ENCODE data around the gene NGEF.

- TF ChIP-seq CTCF (IDR thresholded peaks at IDR 0.05; ENCODE audit: insufficient read depth, low read length) (no peak), REST (IDR thresholded peaks at IDR 0.05; ENCODE audit: insufficient replicate concordance, low read depth) (no peak), POLR2AphosphoS5 (IDR thresholded peaks at IDR 0.05; ENCODE audit: low read depth) (no peak), GABPA (IDR thresholded peaks at IDR 0.05; ENCODE audit: low read depth) (no peak)
Measured at GRCh38 chr2:233003658-233004555, 9.1 kb downstream of the NGEF start.
